Heart right ventricle (tissue), 16 donors: ENCODE results near the gene SLIT1. TPM values are rescaled to one million over a fixed set of nuclear protein-coding genes. Genes with fewer than 3 reads are reported as not detected.

Experiments used
- ATAC-seq, 8 donors: fragments of 200-7000 bp; cut with Tn5 transposase; one replicate each; pipeline ENCODE4 v1.9.1; 2020; ENCODE audit warnings: mild to moderate bottlenecking in 8 of 8, moderate library complexity in 8 of 8, moderate number of reproducible peaks in 1 of 8
- DNase-seq, 2 donors: peaks; one replicate each; pipeline ENCODE4 v3.0.0-alpha.2; 2020
- H3K27ac ChIP-seq, 10 donors: fragments of 200-600 bp; sonication (generic) in 2 of 10; one replicate each; pipeline versions ENCODE4 v1.5.0 to v1.8.0; 2020 to 2022; ENCODE audit warnings: mild to moderate bottlenecking in 3 of 10
- H3K27me3 ChIP-seq, 7 donors: fragments of 200-600 bp; one replicate each; pipeline ENCODE4 v1.8.0; 2021 to 2022; ENCODE audit warnings: mild to moderate bottlenecking in 2 of 7
- H3K36me3 ChIP-seq, 9 donors: fragments of 200-600 bp; sonication (generic) in 1 of 9; one replicate each; pipeline versions ENCODE4 v1.5.0 to v1.8.0; 2020 to 2022; ENCODE audit warnings: mild to moderate bottlenecking in 2 of 9
- H3K4me1 ChIP-seq, 9 donors: fragments of 200-600 bp; sonication (generic) in 1 of 9; one replicate each; pipeline versions ENCODE4 v1.5.0 to v1.8.0; 2020 to 2022; ENCODE audit warnings: mild to moderate bottlenecking in 4 of 9
- H3K4me3 ChIP-seq, 10 donors: fragments of 200-600 bp; sonication (generic) in 2 of 10; one replicate each; pipeline versions ENCODE4 v1.5.0 to v1.8.0; 2020 to 2022; ENCODE audit warnings: mild to moderate bottlenecking in 7 of 10, moderate library complexity in 2 of 10
- H3K9me3 ChIP-seq, 11 donors: fragments of 200-600 bp in 10 of 11; sonication (generic) in 2 of 11; one replicate each; pipeline versions ENCODE4 v1.5.0 to v1.8.0; 2013 to 2022; ENCODE audit warnings: mild to moderate bottlenecking in 2 of 11, control low read depth in 1 of 11, moderate library complexity in 1 of 11
- CTCF ChIP-seq, 9 donors: fragments of 200-600 bp; sonication (generic) in 2 of 9; IDR thresholded peaks; one replicate each; pipeline versions ENCODE4 v1.5.0 to v1.8.0; 2021 to 2022; ENCODE audit warnings: antibody characterized with exemption in 9 of 9, mild to moderate bottlenecking in 5 of 9, moderate library complexity in 1 of 9
- WGBS, 2 donors: extraction: QIAGEN DNeasy Blood & Tissue Kit; methylation state at CpG; one replicate each; pipeline ENCODE4 v1.1.7; 2013; ENCODE audit warnings: inconsistent platforms in 1 of 2; 5-methylcytosine and 5-hydroxymethylcytosine counted together
- intact Hi-C, 10 donors: fragments of 100-400 bp; cut with DNase I; formaldehyde crosslinking; loops; one replicate each; pipeline versions ENCODE4 v1.11.1 to v1.14.2; 2022
- polyA plus RNA-seq, 2 donors: library from polyadenylated mRNA; stranded (reverse); fragments of 200-250 nt; gene quantifications; one replicate each; pipeline ENCODE4 v1.2.3, GENCODE V29; 2013
- total RNA-seq, 10 donors: library from RNA; stranded (reverse); fragmentation: NEBNext Ultra II Directional in 3 of 10; extraction: Animal tissue kit (Norgen Biotek cat#: 25700) in 3 of 10; gene quantifications; one replicate each; pipeline versions ENCODE4 v1.2.1 to v1.2.4, GENCODE V29; 2021 to 2023
- donor health status: Arrhythmogenic right ventricular cardiomyopathy.
- donor health status: ischemic (EF 13 %, LVEDD 7.1; RV severe dilation, severe dysfunction).
- donor health status: healthy with polysubstance abuse.
- donor health status: DM: no; HTN: yes; CAD: no.
- donor health status: DM: no; HTN: no; CAD: no.
- donor health status: ischemic (EF 25% LVEDD 6.9; RV normal size, moderate dysfunction).
- donor health status: ischemic (EF 25% LVEDD 5.7; RV mildly dilated, moderate dysfunction).
- donor health status: healthy.
- donor health status: DM: yes; HTN: yes; CAD: no.
- donor health status: Ischemic cardiomyopathy.
- donor health status: ischemic (EF 35%, LVEDD 5.7; RV mildly dilated, moderate dysfunction).
- donor health status: nonischemic (EF 11% LVEDD 7.7; RV severe dilation, severe dysfunction).
- donor health status: DM: yes; HTN: yes; CAD: no.
- donor health status: PGD.
- donor health status: ischemic (EF 29% LVEDD 5.4; RV normal size, mild dysfunction).
- donor health status: nonischemic (EF 23%, LVEDD 6.1; RV moderate dilation, normal function).

Gene SLIT1
- total and polyA plus RNA-seq, 12 donors: 0.04 to 0.31 (median 0.13) TPM; not detected in 1

- 96% methylated on average over 2 of the region's 2 CpGs for WGBS, 2 donors
- ATAC-seq (no peak), DNase-seq (no peak)
- H3K36me3 ChIP-seq: peaks cover 0 to 64% (median 18%) of the 10 kb centered on the region in 9 donors
- peaks cover 0 to 14% (median 4%) of the 10 kb centered on the region in 9 donors for H3K4me1 ChIP-seq
- intact Hi-C loops: no loop called here
- no peak overlapping the region for H3K4me3 ChIP-seq
- H3K9me3 ChIP-seq: no peaks in the 10 kb centered on the region
- no peak for TF ChIP-seq CTCF (IDR thresholded peaks at IDR 0.05)
- H3K27me3 ChIP-seq: no peaks in the 10 kb centered on the region
- H3K27ac ChIP-seq: no peak overlapping the region
These were observed 227.7 kb downstream of the SLIT1 start for GRCh38 chr10:96958071-96958470.

GRCh38 chr10:96955794-96956193 is 230.0 kb downstream of the SLIT1 start:
- H3K36me3 ChIP-seq: peaks cover 0 to 87% (median 18%) of the 10 kb centered on the region in 9 donors
- no peak for ATAC-seq
- H3K27ac ChIP-seq: no peak overlapping the region
- H3K27me3 ChIP-seq: no peaks in the 10 kb centered on the region
- intact Hi-C loops: no loop called here
- H3K4me3 ChIP-seq: no peak overlapping the region
- 75 to 79% methylated on average over 4 of the region's 4 CpGs for WGBS, 2 donors
- no peaks in the 10 kb centered on the region for H3K9me3 ChIP-seq
- no peak for TF ChIP-seq CTCF (IDR thresholded peaks at IDR 0.05)
- DNase-seq: no peak
- peaks cover 0 to 12% (median 3%) of the 10 kb centered on the region in 9 donors for H3K4me1 ChIP-seq

DNA sequence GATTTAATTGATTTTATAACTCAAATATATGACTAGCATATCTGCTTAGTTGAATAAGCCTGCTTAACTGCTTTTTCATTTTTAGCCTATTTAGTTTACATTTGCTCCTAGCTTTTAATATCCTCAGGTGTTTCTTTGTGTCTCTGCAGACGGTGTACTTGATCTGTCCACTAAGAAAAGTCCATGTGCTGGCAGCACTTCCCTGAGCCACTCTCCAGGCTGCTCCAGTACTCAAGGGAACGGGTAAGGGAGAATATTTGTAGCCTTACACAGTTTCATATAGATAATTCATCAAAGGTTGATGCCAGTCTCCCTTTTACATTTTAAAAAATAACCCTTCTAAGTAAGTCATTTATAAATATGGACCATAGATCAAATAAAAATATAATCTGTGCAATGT is 233.8 kb downstream of the SLIT1 start:
- intact Hi-C loops: no loop called here
- Histone ChIP-seq H3K27me3 (no peaks in the 10 kb centered on the region), H3K9me3 (no peaks in the 10 kb centered on the region), H3K36me3 (peaks cover 0 to 82% (median 18%) of the 10 kb centered on the region in 9 donors), H3K4me3 (no peak overlapping the region), H3K4me1 (peaks cover 0 to 17% (median 6%) of the 10 kb centered on the region in 9 donors), H3K27ac (no peak overlapping the region)
- ATAC-seq: no peak
- WGBS, 2 donors: 44 to 68% methylated on average over 2 of the region's 2 CpGs
- no peak for TF ChIP-seq CTCF (IDR thresholded peaks at IDR 0.05)
- DNase-seq: no peak

DNA sequence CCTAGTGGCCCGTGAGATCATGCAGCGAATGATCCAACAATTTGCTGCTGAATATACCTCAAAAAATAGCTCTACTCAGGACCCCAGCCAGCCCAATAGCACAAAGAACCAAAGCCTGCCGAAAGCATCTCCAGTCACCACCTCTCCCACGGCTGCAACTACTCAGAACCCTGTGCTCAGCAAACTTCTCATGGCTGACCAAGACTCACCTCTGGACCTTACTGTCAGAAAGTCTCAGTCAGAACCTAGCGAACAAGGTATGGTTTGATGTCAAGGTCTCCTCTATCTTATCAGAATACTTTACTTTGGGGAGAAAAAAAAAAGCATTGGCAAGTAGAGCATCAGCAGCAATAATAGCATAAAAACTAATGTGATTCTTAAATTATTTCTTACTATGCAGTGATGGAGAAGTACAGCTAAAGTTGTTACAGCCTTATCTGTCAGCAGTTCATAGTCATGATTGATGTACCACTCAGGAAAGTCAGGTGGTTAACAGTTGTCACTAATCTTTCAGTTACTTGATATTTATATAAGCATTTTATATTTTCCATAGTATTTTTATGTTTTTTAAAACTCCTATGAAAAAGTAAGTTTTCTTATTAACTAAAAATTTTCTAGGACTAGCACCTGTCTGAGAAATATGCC is 236.6 kb downstream of the SLIT1 start:
- no peak overlapping the region for H3K27ac ChIP-seq
- no peaks in the 10 kb centered on the region for H3K9me3 ChIP-seq
- 64 to 78% methylated on average over 5 of the region's 5 CpGs for WGBS, 2 donors
- no peak for ATAC-seq
- intact Hi-C loops: no loop called here
- H3K4me1 ChIP-seq: peaks cover 0 to 19% (median 6%) of the 10 kb centered on the region in 9 donors
- H3K27me3 ChIP-seq: no peaks in the 10 kb centered on the region
- DNase-seq: no peak
- no peak overlapping the region for H3K4me3 ChIP-seq
- H3K36me3 ChIP-seq: peaks cover 0 to 73% (median 0%) of the 10 kb centered on the region in 9 donors
- TF ChIP-seq CTCF (IDR thresholded peaks at IDR 0.05): no peak

Other genes with a start within 250 kb of the SLIT1 start
- 1 to 10 TPM; 2.3 to 6.2 (median 3.6) TPM for gene ARHGAP19, start 106.7 kb upstream of the SLIT1 start, total RNA-seq
- gene ARHGAP19, start 106.7 kb upstream of the SLIT1 start, polyA plus RNA-seq: 1 to 10 TPM; 1.5 to 1.7 TPM
- 1 to 10 TPM; 2.3 to 6.6 (median 3.1) TPM for gene FRAT1, start 133.3 kb upstream of the SLIT1 start, total RNA-seq
- gene FRAT1, start 133.3 kb upstream of the SLIT1 start, polyA plus RNA-seq: 1 to 10 TPM; 1.3 to 1.5 TPM
- 10 to 100 TPM in 1 of 10 donors, 1 to 10 TPM in 9; 3.9 to 11.0 (median 5.8) TPM for gene FRAT2, start 148.8 kb upstream of the SLIT1 start, total RNA-seq
- 1 to 10 TPM; 2.9 to 4.5 TPM for gene FRAT2, start 148.8 kb upstream of the SLIT1 start, polyA plus RNA-seq
- gene RRP12, start 215.4 kb upstream of the SLIT1 start, total RNA-seq: 10 to 100 TPM; 11.1 to 30.5 (median 20.8) TPM
- gene RRP12, start 215.4 kb upstream of the SLIT1 start, polyA plus RNA-seq: 10 to 100 TPM; 29.3 to 46.6 TPM
- 100 to 1,000 TPM; 187 to 389 (median 246) TPM for gene PGAM1, start 240.2 kb upstream of the SLIT1 start, total RNA-seq
- gene PGAM1, start 240.2 kb upstream of the SLIT1 start, polyA plus RNA-seq: 100 to 1,000 TPM in 1 of 2 donors, 10 to 100 TPM in 1; 21.5 to 323 TPM